A673 (cell line): ENCODE data around the gene MAP7D2. TPM values are rescaled to one million over a fixed set of nuclear protein-coding genes. Genes with fewer than 3 reads are reported as not detected.
A peak's percentile ranks its signal among the peaks of the same experiment; 100 is the strongest.
"Not testable (repeated sequence)": the region's sequence is repeated elsewhere in the genome, so short reads cannot be mapped to it uniquely, and the experiment has no call there.

Source experiments
- BruUV-seq: library from RNA; stranded (reverse); fragments of 400-500 nt; replicated peaks from 2 replicates; lab custom pipeline; 2021; lab: Mats Ljungman, UMichigan
- CTCF ChIA-PET: fragments of 300-600 bp; sonication (Branson Sonifier 250); formaldehyde crosslinking; loops from one replicate; lab custom pipeline; 2022; ENCODE audit warnings: antibody characterized with exemption; lab: Charles Lee
- POLR2A ChIA-PET: fragments of 300-600 bp; sonication (Branson Sonifier 250); formaldehyde crosslinking; loops from one replicate; lab custom pipeline; 2022; ENCODE audit warnings: antibody characterized with exemption; ENCODE audit not compliant: low non-redundant PET; lab: Charles Lee
- DNase-seq: peaks from one replicate; pipeline ENCODE4 v3.0.0-alpha.2; 2015; ENCODE audit warnings: low spot score
- H3K27ac ChIP-seq: fragments of 200-600 bp; sonication (generic); 2 replicates; pipeline ENCODE4 v1.5.1; 2016; ENCODE audit warnings: mixed run types, low read depth, mild to moderate bottlenecking, mixed read lengths, antibody characterized with exemption, low read length; ENCODE audit not compliant: poor library complexity, severe bottlenecking
- H3K27me3 ChIP-seq: fragments of 200-600 bp; sonication (generic); replicated peaks from 2 replicates; pipeline ENCODE4 v1.6.1; 2017; ENCODE audit warnings: mixed run types, low read depth, mild to moderate bottlenecking, mixed read lengths, antibody characterized with exemption, low read length; ENCODE audit not compliant: insufficient read depth, poor library complexity
- H3K36me3 ChIP-seq: fragments of 200-600 bp; sonication (generic); 2 replicates; pipeline ENCODE4 v1.6.1; 2016; ENCODE audit warnings: mixed run types, mild to moderate bottlenecking, mixed read lengths, antibody characterized with exemption, low read length; ENCODE audit not compliant: insufficient read depth, poor library complexity, severe bottlenecking
- H3K4me1 ChIP-seq: fragments of 200-600 bp; sonication (generic); 2 replicates; pipeline ENCODE4 v1.6.1; 2017; ENCODE audit warnings: mixed run types, mild to moderate bottlenecking, mixed read lengths, antibody characterized with exemption, low read length; ENCODE audit not compliant: insufficient read depth, poor library complexity, severe bottlenecking
- H3K4me3 ChIP-seq: fragments of 200-600 bp; sonication (generic); 2 replicates; pipeline ENCODE4 v1.5.1; 2016; ENCODE audit warnings: low read depth, mixed run types, mild to moderate bottlenecking, mixed read lengths, low read length; ENCODE audit not compliant: poor library complexity, severe bottlenecking
- H3K9me3 ChIP-seq: fragments of 200-600 bp; sonication (generic); 2 replicates; pipeline ENCODE4 v1.6.1; 2016; ENCODE audit warnings: mixed run types, low read depth, mild to moderate bottlenecking, mixed read lengths, antibody characterized with exemption, low read length; ENCODE audit not compliant: poor library complexity, severe bottlenecking
- CTCF ChIP-seq: fragments of 300-800, 200-600 bp; sonication (generic); conservative IDR thresholded peaks from 2 replicates; pipeline ENCODE4 v1.5.1; 2017; ENCODE audit warnings: low read depth, mild to moderate bottlenecking, antibody characterized with exemption, low read length, moderate library complexity, mixed read lengths
- EZH2 ChIP-seq: fragments of 200-600 bp; sonication (generic); IDR thresholded peaks from 2 replicates; pipeline ENCODE4 v1.6.1; 2017; ENCODE audit warnings: borderline replicate concordance, low read depth, mild to moderate bottlenecking, mixed read lengths, antibody characterized with exemption, low read length; ENCODE audit not compliant: poor library complexity, severe bottlenecking
- intact Hi-C: fragments of 100-400 bp; cut with micrococcal nuclease; formaldehyde crosslinking; loops from one replicate; pipeline ENCODE4 v1.10.0; 2022; ENCODE audit not compliant: unreplicated experiment
- total RNA-seq: library from RNA; stranded (reverse); gene quantifications from 2 replicates; pipeline ENCODE4 v1.2.3, GENCODE V29; 2021

Gene MAP7D2
- total RNA-seq, 1 experiment from 2014 or later: 1.2 TPM

GRCh38 chrX:20129547-20129946, 12.8 kb upstream of the MAP7D2 start:
- peaks cover 72% of the 10 kb centered on the region for H3K36me3 ChIP-seq
- H3K4me3 ChIP-seq: no peak overlapping the region
- POLR2A ChIA-PET: no interaction called here
- intact Hi-C loops: no loop called here
- H3K9me3 ChIP-seq: no peaks in the 10 kb centered on the region
- CTCF ChIA-PET: no interaction called here
- H3K27ac ChIP-seq: no peak overlapping the region
- H3K4me1 ChIP-seq: no peaks in the 10 kb centered on the region
- BruUV-seq: no TSS peak
- H3K27me3 ChIP-seq: no peaks in the 10 kb centered on the region
- TF ChIP-seq CTCF (no peak), EZH2 (no peak)
- no peak for DNase-seq

GRCh38 chrX:20128670-20129069, 12.0 kb upstream of the MAP7D2 start:
- H3K27me3 ChIP-seq: no peaks in the 10 kb centered on the region

GRCh38 chrX:20127440-20127839, 10.7 kb upstream of the MAP7D2 start:
- peak; percentile 39; the same call in 1 of the 2 replicates for TF ChIP-seq CTCF
- H3K9me3 ChIP-seq, H3K4me1 ChIP-seq, intact Hi-C loops, CTCF ChIA-PET, H3K27ac ChIP-seq, H3K4me3 ChIP-seq, POLR2A ChIA-PET, DNase-seq, H3K27me3 ChIP-seq: not testable (repeated sequence)
- peaks cover 60% of the 10 kb centered on the region for H3K36me3 ChIP-seq
- TSS peak; percentile 31 for BruUV-seq

More at GRCh38 chrX:20128670-20129069, 12.0 kb upstream of the MAP7D2 start:
- no peak overlapping the region for H3K27ac ChIP-seq
- ChIA-PET POLR2A (no interaction called here), CTCF (no interaction called here)
- no peak overlapping the region for H3K4me3 ChIP-seq
- H3K9me3 ChIP-seq: no peaks in the 10 kb centered on the region
- intact Hi-C loops: no loop called here
- no peak for TF ChIP-seq CTCF
- no peak for TF ChIP-seq EZH2
- BruUV-seq: no TSS peak
- H3K4me1 ChIP-seq: no peaks in the 10 kb centered on the region
- no peak for DNase-seq
- peaks cover 72% of the 10 kb centered on the region for H3K36me3 ChIP-seq

GRCh38 chrX:20126833-20127232, 10.1 kb upstream of the MAP7D2 start:
- intact Hi-C loops, H3K27ac ChIP-seq, H3K9me3 ChIP-seq, CTCF ChIA-PET, POLR2A ChIA-PET, H3K4me1 ChIP-seq, DNase-seq, BruUV-seq, H3K27me3 ChIP-seq, H3K4me3 ChIP-seq: not testable (repeated sequence)
- peaks cover 54% of the 10 kb centered on the region for H3K36me3 ChIP-seq
